SK-N-SH treated with all-trans-retinoic acid at 6 μM for 48 hours (cell line): Measurements from ENCODE around the gene IL36RN.

Source experiments
- ARNTL ChIP-seq: fragments of 450-650 bp; formaldehyde crosslinking; IDR thresholded peaks from 2 replicates; pipeline ENCODE4 v1.5.0; 2020; ENCODE audit warnings: low read depth, mild to moderate bottlenecking, moderate library complexity, borderline replicate concordance
- BACH2 ChIP-seq: fragments of 250-450 bp; sonication (Bioruptor Pico); IDR thresholded peaks from 2 replicates; pipeline ENCODE4 v1.9.0; 2021; ENCODE audit warnings: mild to moderate bottlenecking, borderline replicate concordance
- ESRRG ChIP-seq: fragments of 250-450 bp; sonication (Bioruptor Pico); IDR thresholded peaks from 2 replicates; pipeline ENCODE4 v1.6.1; 2021; ENCODE audit warnings: mild to moderate bottlenecking
- GLIS3 ChIP-seq: fragments of 250-450 bp; sonication (Bioruptor Pico); IDR thresholded peaks from 2 replicates; pipeline ENCODE4 v1.5.0; 2020; ENCODE audit warnings: mild to moderate bottlenecking, moderate library complexity
- ISL1 ChIP-seq: fragments of 250-450 bp; sonication (Bioruptor Pico); IDR thresholded peaks from 2 replicates; pipeline ENCODE4 v2.1.2; 2022; ENCODE audit warnings: mild to moderate bottlenecking, moderate library complexity
- POU6F1 ChIP-seq: fragments of 250-450 bp; sonication (Bioruptor Pico); IDR thresholded peaks from 2 replicates; pipeline ENCODE4 v1.8.0; 2021; ENCODE audit warnings: low read depth, mild to moderate bottlenecking, moderate library complexity, borderline replicate concordance
- RARB ChIP-seq: fragments of 250-450 bp; sonication (Bioruptor Pico); IDR thresholded peaks from 2 replicates; pipeline ENCODE4 v1.8.0; 2021; ENCODE audit warnings: mild to moderate bottlenecking, moderate library complexity
- TCF4 ChIP-seq: fragments of 250-450 bp; sonication (Bioruptor Pico); IDR thresholded peaks from 2 replicates; pipeline ENCODE4 v1.8.0; 2021; ENCODE audit warnings: mild to moderate bottlenecking, moderate library complexity, borderline replicate concordance
- TSHZ2 ChIP-seq: fragments of 250-450 bp; sonication (Bioruptor Pico); IDR thresholded peaks from 2 replicates; pipeline ENCODE4 v1.5.0; 2020; ENCODE audit warnings: mild to moderate bottlenecking, moderate library complexity
- ZC3H10 ChIP-seq: fragments of 250-450 bp; sonication (Bioruptor Pico); IDR thresholded peaks from 2 replicates; pipeline ENCODE4 v1.5.1; 2021; ENCODE audit warnings: mild to moderate bottlenecking, moderate library complexity
- ZFP30 ChIP-seq: fragments of 450-650 bp; formaldehyde crosslinking; IDR thresholded peaks from 2 replicates; pipeline ENCODE4 v1.5.0; 2022; ENCODE audit warnings: mild to moderate bottlenecking, moderate library complexity
- ZNF565 ChIP-seq: fragments of 450-650 bp; formaldehyde crosslinking; conservative IDR thresholded peaks from 2 replicates; pipeline ENCODE4 v1.5.0; 2020; ENCODE audit warnings: low read depth, mild to moderate bottlenecking, moderate library complexity
- TF ChIP-seq, protein P1 (sequence below): fragments of 250-450 bp; sonication (Bioruptor Pico); IDR thresholded peaks from 2 replicates; pipeline ENCODE4 v1.8.0; 2020; ENCODE audit warnings: mild to moderate bottlenecking, moderate library complexity, borderline replicate concordance
- TF ChIP-seq, protein P2 (sequence below): fragments of 250-450 bp; sonication (Bioruptor Pico); IDR thresholded peaks from 2 replicates; pipeline ENCODE4 v1.5.1; 2021; ENCODE audit warnings: mild to moderate bottlenecking, moderate library complexity

- no peak for TF ChIP-seq BACH2 (CRISPR knock-in tag)
- no peak for TF ChIP-seq ARNTL
- no peak for TF ChIP-seq ZFP30 (CRISPR knock-in tag)
- TF ChIP-seq, protein P1, sequence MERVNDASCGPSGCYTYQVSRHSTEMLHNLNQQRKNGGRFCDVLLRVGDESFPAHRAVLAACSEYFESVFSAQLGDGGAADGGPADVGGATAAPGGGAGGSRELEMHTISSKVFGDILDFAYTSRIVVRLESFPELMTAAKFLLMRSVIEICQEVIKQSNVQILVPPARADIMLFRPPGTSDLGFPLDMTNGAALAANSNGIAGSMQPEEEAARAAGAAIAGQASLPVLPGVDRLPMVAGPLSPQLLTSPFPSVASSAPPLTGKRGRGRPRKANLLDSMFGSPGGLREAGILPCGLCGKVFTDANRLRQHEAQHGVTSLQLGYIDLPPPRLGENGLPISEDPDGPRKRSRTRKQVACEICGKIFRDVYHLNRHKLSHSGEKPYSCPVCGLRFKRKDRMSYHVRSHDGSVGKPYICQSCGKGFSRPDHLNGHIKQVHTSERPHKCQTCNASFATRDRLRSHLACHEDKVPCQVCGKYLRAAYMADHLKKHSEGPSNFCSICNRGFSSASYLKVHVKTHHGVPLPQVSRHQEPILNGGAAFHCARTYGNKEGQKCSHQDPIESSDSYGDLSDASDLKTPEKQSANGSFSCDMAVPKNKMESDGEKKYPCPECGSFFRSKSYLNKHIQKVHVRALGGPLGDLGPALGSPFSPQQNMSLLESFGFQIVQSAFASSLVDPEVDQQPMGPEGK (CRISPR knock-in tag) = no peak
- TF ChIP-seq TCF4 (CRISPR knock-in tag) = no peak
- TF ChIP-seq ISL1 (CRISPR knock-in tag) = no peak
- TF ChIP-seq, protein P2, sequence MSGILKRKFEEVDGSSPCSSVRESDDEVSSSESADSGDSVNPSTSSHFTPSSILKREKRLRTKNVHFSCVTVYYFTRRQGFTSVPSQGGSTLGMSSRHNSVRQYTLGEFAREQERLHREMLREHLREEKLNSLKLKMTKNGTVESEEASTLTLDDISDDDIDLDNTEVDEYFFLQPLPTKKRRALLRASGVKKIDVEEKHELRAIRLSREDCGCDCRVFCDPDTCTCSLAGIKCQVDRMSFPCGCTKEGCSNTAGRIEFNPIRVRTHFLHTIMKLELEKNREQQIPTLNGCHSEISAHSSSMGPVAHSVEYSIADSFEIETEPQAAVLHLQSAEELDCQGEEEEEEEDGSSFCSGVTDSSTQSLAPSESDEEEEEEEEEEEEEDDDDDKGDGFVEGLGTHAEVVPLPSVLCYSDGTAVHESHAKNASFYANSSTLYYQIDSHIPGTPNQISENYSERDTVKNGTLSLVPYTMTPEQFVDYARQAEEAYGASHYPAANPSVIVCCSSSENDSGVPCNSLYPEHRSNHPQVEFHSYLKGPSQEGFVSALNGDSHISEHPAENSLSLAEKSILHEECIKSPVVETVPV (CRISPR knock-in tag) = no peak
- no peak for TF ChIP-seq RARB
- no peak for TF ChIP-seq ZNF565 (CRISPR knock-in tag)
- no peak for TF ChIP-seq POU6F1 (CRISPR knock-in tag)
- no peak for TF ChIP-seq ZC3H10 (CRISPR knock-in tag)
- no peak for TF ChIP-seq ESRRG (CRISPR knock-in tag)
- TF ChIP-seq TSHZ2 (CRISPR knock-in tag) = no peak
- no peak for TF ChIP-seq GLIS3 (CRISPR knock-in tag)
Measured at GRCh38 chr2:113036763-113037162, 22.2 kb upstream of the IL36RN start.
